Liver (tissue), 3 donors: ENCODE results near the gene TRIO.
A peak's percentile ranks its signal among the peaks of the same experiment; 100 is the strongest.

Source experiments
- CTCF ChIP-seq: fragments of 150-350 bp; IDR thresholded peaks from 2 replicates; pipeline ENCODE4 v1.5.1; 2017; ENCODE audit warnings: improper control_type of control experiment, low read depth, low read length; ENCODE audit not compliant: missing input control
- HNF4G ChIP-seq: IDR thresholded peaks from 2 replicates; pipeline ENCODE4 v1.6.1; 2016; ENCODE audit warnings: antibody characterized with exemption
- JUND ChIP-seq, 2 donors: IDR thresholded peaks; 2 replicates each; pipeline ENCODE4 v1.6.1; 2016; ENCODE audit warnings: antibody characterized with exemption in 2 of 2
- REST ChIP-seq: IDR thresholded peaks from 2 replicates; pipeline ENCODE4 v1.6.1; 2016; ENCODE audit warnings: antibody characterized with exemption, mild to moderate bottlenecking
- SP1 ChIP-seq: IDR thresholded peaks from 2 replicates; pipeline ENCODE4 v1.6.1; 2018; ENCODE audit warnings: antibody characterized with exemption, mild to moderate bottlenecking
- TAF1 ChIP-seq: conservative IDR thresholded peaks from 2 replicates; pipeline ENCODE4 v1.6.1; 2016; ENCODE audit warnings: antibody characterized with exemption, mild to moderate bottlenecking
- YY1 ChIP-seq: IDR thresholded peaks from 2 replicates; pipeline ENCODE4 v1.6.1; 2016; ENCODE audit warnings: antibody characterized with exemption, mild to moderate bottlenecking
- TF ChIP-seq, protein P1 (sequence below): IDR thresholded peaks from 2 replicates; pipeline ENCODE4 v1.6.1; 2016; ENCODE audit warnings: antibody characterized with exemption
- donor health status: healthy.
- donor health status: healthy.

DNA sequence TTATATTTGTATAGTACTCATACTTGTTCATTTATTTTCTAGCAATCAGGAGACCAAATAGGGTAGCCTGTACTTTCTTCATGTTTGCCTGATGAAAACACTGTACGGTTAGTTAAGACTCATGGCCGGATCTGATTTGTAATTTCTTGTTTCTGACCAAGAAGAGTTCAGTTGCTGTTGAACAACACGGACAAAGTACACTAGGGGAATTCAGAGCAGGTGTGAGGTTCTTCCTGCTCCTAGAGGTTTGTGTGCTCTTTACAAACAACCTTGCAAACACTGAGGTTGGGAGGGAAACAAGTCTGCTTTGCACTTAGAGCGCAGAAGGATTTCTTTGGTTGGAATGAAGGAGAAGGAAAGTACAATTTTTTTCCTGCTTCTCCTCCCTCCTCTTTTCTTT is 69.7 kb downstream of the TRIO start:
- TF ChIP-seq CTCF (no peak), YY1 (peak; percentile 57), REST (no peak), SP1 (peak; percentile 68), JUND (IDR thresholded peaks at IDR 0.05) (peak in 1 of 2 donors; percentile 19), TAF1 (no peak), HNF4G (peak; percentile 47)
- TF ChIP-seq, protein P1, sequence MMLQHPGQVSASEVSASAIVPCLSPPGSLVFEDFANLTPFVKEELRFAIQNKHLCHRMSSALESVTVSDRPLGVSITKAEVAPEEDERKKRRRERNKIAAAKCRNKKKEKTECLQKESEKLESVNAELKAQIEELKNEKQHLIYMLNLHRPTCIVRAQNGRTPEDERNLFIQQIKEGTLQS, result no peak
